H1 (cell line): ENCODE measurements around the gene PHOSPHO1. TPM values are rescaled to one million over a fixed set of nuclear protein-coding genes. Genes with fewer than 3 reads are reported as not detected.
A peak's percentile ranks its signal among the peaks of the same experiment; 100 is the strongest.

ENCODE experiments used
- CTCF ChIA-PET: fragments of 300-600 bp; sonication (Branson Sonifier 250); formaldehyde crosslinking; loops from one replicate; lab custom pipeline; 2021; ENCODE audit not compliant: partially characterized antibody; lab: Charles Lee
- POLR2A ChIA-PET: fragments of 300-600 bp; sonication (Branson Sonifier 250); formaldehyde crosslinking; loops from one replicate; lab custom pipeline; 2021; ENCODE audit warnings: inconsistent platforms; ENCODE audit not compliant: partially characterized antibody; lab: Charles Lee
- DNase-seq, 2 experiments: peaks; one replicate each; pipeline versions ENCODE4 v3.0.0 to v3.0.0-alpha.2; 2010 to 2022; ENCODE audit warnings: low spot score in 2 of 2, low read depth in 1 of 2, mixed read lengths in 1 of 2
- FAIRE-seq: peaks from 2 replicates; lab custom pipeline; 2011; peaks lifted over from hg19 to GRCh38; lab: Jason Lieb, UNC
- H2AFZ ChIP-seq: 2 replicates; pipeline ENCODE4 v1.8.1; 2012; ENCODE audit warnings: low read length, inconsistent platforms
- H2AK5ac ChIP-seq: 2 replicates; pipeline ENCODE4 v1.6.1; 2013; ENCODE audit warnings: low read depth, low read length
- H2BK120ac ChIP-seq: replicated peaks from 2 replicates; pipeline ENCODE3; 2013; ENCODE audit warnings: low read depth, low read length, inconsistent platforms
- H2BK12ac ChIP-seq: 2 replicates; pipeline ENCODE4 v1.6.1; 2013; ENCODE audit warnings: low read depth, low read length
- H2BK15ac ChIP-seq: 2 replicates; pipeline ENCODE4 v1.6.1; 2013; ENCODE audit warnings: low read length
- H2BK20ac ChIP-seq: 2 replicates; pipeline ENCODE4 v1.6.1; 2013; ENCODE audit warnings: low read length
- H2BK5ac ChIP-seq: 2 replicates; pipeline ENCODE4 v1.6.1; 2013; ENCODE audit warnings: low read depth, low read length
- H3K14ac ChIP-seq: 2 replicates; pipeline ENCODE4 v1.6.1; 2013; ENCODE audit warnings: inconsistent platforms; ENCODE audit not compliant: insufficient read length
- H3K18ac ChIP-seq: 2 replicates; pipeline ENCODE4 v1.6.1; 2013; ENCODE audit warnings: low read length; ENCODE audit errors: extremely low read depth
- H3K23ac ChIP-seq: 2 replicates; pipeline ENCODE4 v1.6.1; 2013; ENCODE audit warnings: inconsistent platforms; ENCODE audit not compliant: insufficient read length
- H3K23me2 ChIP-seq: 2 replicates; pipeline ENCODE4 v1.6.1; 2013; ENCODE audit warnings: low read depth, low read length
- H3K27ac ChIP-seq: 2 replicates; pipeline ENCODE4 v1.6.1; 2011; ENCODE audit warnings: low read depth, low read length, inconsistent platforms
- H3K27me3 ChIP-seq, 4 experiments: replicated peaks in 1 of 4; 1 replicate in 1 of 4; 2 replicates in 3 of 4; pipeline versions ENCODE4 v1.6.1 to v1.8.1; 2011 to 2013; ENCODE audit warnings: low read length in 3 of 4, mild to moderate bottlenecking in 3 of 4, inconsistent platforms in 2 of 4, mixed read lengths in 2 of 4, moderate library complexity in 1 of 4; ENCODE audit not compliant: control insufficient read depth in 3 of 4, insufficient read depth in 3 of 4; ENCODE audit errors: extremely low read depth in 1 of 4
- H3K36me3 ChIP-seq, 4 experiments: 2 replicates each; pipeline versions ENCODE4 v1.6.1 to v1.8.1; 2011 to 2013; ENCODE audit warnings: mild to moderate bottlenecking in 4 of 4, low read length in 3 of 4, moderate library complexity in 2 of 4, control low read depth in 1 of 4, inconsistent platforms in 1 of 4; ENCODE audit not compliant: insufficient read depth in 4 of 4, control insufficient read depth in 2 of 4
- H3K4ac ChIP-seq: replicated peaks from 2 replicates; pipeline ENCODE3; 2013; ENCODE audit warnings: low read length, low read depth, mixed read lengths, inconsistent platforms; ENCODE audit not compliant: insufficient read length
- H3K4me1 ChIP-seq, 4 experiments: replicated peaks in 1 of 4; 1 replicate in 1 of 4; 2 replicates in 3 of 4; pipeline versions ENCODE4 v1.6.1 to v1.8.1; 2011 to 2013; ENCODE audit warnings: low read length in 3 of 4, inconsistent platforms in 2 of 4, mixed read lengths in 1 of 4; ENCODE audit not compliant: insufficient read depth in 4 of 4, control insufficient read depth in 3 of 4
- H3K4me2 ChIP-seq, 2 experiments: 2 replicates each; pipeline versions ENCODE4 v1.6.1 to v1.8.1; 2011 to 2013; ENCODE audit warnings: low read depth in 2 of 2, low read length in 2 of 2, control low read depth in 1 of 2, inconsistent platforms in 1 of 2, mild to moderate bottlenecking in 1 of 2; ENCODE audit not compliant: insufficient read depth in 1 of 2
- H3K4me3 ChIP-seq, 4 experiments: fragments of 200-600, 300-600 bp in 1 of 4; sonication (generic), shearing (Covaris generic), sonication (Bioruptor Twin) in 1 of 4; 2 replicates each; pipeline versions ENCODE4 v1.5.1 to v1.8.1; 2011 to 2016; ENCODE audit warnings: low read length in 4 of 4, low read depth in 3 of 4, control low read depth in 2 of 4, inconsistent platforms in 2 of 4, mild to moderate bottlenecking in 2 of 4, mixed read lengths in 1 of 4, moderate library complexity in 1 of 4; ENCODE audit not compliant: insufficient read depth in 2 of 4; ENCODE audit errors: extremely low read depth in 1 of 4
- H3K56ac ChIP-seq: replicated peaks from 2 replicates; pipeline ENCODE3; 2013; ENCODE audit warnings: low read depth, mild to moderate bottlenecking, mixed read lengths, low read length, inconsistent platforms; ENCODE audit not compliant: insufficient read length
- H3K79me1 ChIP-seq: 2 replicates; pipeline ENCODE4 v1.6.1; 2013; ENCODE audit warnings: low read depth, low read length, control low read depth
- H3K79me2 ChIP-seq, 2 experiments: 2 replicates each; pipeline versions ENCODE4 v1.6.1 to v1.8.1; 2012 to 2013; ENCODE audit warnings: low read length in 2 of 2, mild to moderate bottlenecking in 2 of 2, inconsistent platforms in 1 of 2; ENCODE audit not compliant: insufficient read depth in 2 of 2, control insufficient read depth in 1 of 2
- H3K9ac ChIP-seq, 4 experiments: replicated peaks in 1 of 4; 1 replicate in 1 of 4; 2 replicates in 3 of 4; pipeline versions ENCODE4 v1.6.1 to v1.8.1; 2011 to 2013; ENCODE audit warnings: low read depth in 3 of 4, low read length in 3 of 4, control low read depth in 2 of 4, mild to moderate bottlenecking in 2 of 4, moderate library complexity in 2 of 4, inconsistent platforms in 1 of 4; ENCODE audit errors: extremely low read depth in 1 of 4
- H3K9me3 ChIP-seq, 2 experiments: 2 replicates each; pipeline versions ENCODE4 v1.6.1 to v1.8.1; 2012 to 2013; ENCODE audit warnings: mild to moderate bottlenecking in 2 of 2, moderate library complexity in 2 of 2, control low read depth in 1 of 2, inconsistent platforms in 1 of 2, low read depth in 1 of 2, low read length in 1 of 2, mixed read lengths in 1 of 2; ENCODE audit not compliant: insufficient read depth in 2 of 2
- H4K20me1 ChIP-seq, 2 experiments: replicated peaks in 1 of 2; 2 replicates each; pipeline versions ENCODE3 to v1.8.1; 2011 to 2013; ENCODE audit warnings: inconsistent platforms in 2 of 2, low read length in 2 of 2, mild to moderate bottlenecking in 1 of 2; ENCODE audit not compliant: insufficient read depth in 2 of 2, control insufficient read depth in 1 of 2
- H4K5ac ChIP-seq: 2 replicates; pipeline ENCODE4 v1.6.1; 2013; ENCODE audit warnings: low read length, low read depth, mixed read lengths, inconsistent platforms; ENCODE audit not compliant: insufficient read length
- H4K8ac ChIP-seq: 2 replicates; pipeline ENCODE4 v1.8.0; 2013; ENCODE audit warnings: mild to moderate bottlenecking, moderate library complexity, low read length, inconsistent platforms; ENCODE audit not compliant: insufficient read depth; ENCODE audit errors: extremely low read depth
- H4K91ac ChIP-seq: replicated peaks from 2 replicates; pipeline ENCODE3; 2013; ENCODE audit warnings: low read length, mixed read lengths, inconsistent platforms; ENCODE audit not compliant: insufficient read length
- ATF3 ChIP-seq: IDR thresholded peaks from 2 replicates; pipeline ENCODE4 v1.6.1; 2011; ENCODE audit warnings: low read depth, mild to moderate bottlenecking, low read length; ENCODE audit not compliant: insufficient read depth
- CEBPB ChIP-seq: IDR thresholded peaks from 2 replicates; pipeline ENCODE4 v1.6.1; 2012; ENCODE audit warnings: low read depth, low read length
- CHD1 ChIP-seq: IDR thresholded peaks from 2 replicates; pipeline ENCODE4 v1.6.1; 2012; ENCODE audit warnings: low read depth, low read length, improper control_type of control experiment
- EGR1 ChIP-seq: IDR thresholded peaks from 2 replicates; pipeline ENCODE4 v1.6.1; 2011; ENCODE audit warnings: low read depth, low read length, borderline replicate concordance
- JUN ChIP-seq: IDR thresholded peaks from 2 replicates; pipeline ENCODE4 v1.6.1; 2011; ENCODE audit warnings: low read depth, mild to moderate bottlenecking, improper control_type of control experiment, low read length
- whole genome bisulfite sequencing, 2 experiments: shearing (Covaris generic) in 1 of 2; methylation state at CpG; one replicate each; pipeline versions ENCODE4 v1.1.6 to v1.1.7; 2013 to 2015; ENCODE audit warnings: low lambda C conversion rate in 2 of 2, mixed read lengths in 2 of 2, inconsistent platforms in 1 of 2, low coverage in 1 of 2, missing lambda C conversion rate in 1 of 2; ENCODE audit not compliant: insufficient replicate concordance in 2 of 2, insufficient coverage in 1 of 2, insufficient read length in 1 of 2; ENCODE audit errors: extremely low coverage in 1 of 2, missing lambda C conversion rate in 1 of 2; 5-methylcytosine and 5-hydroxymethylcytosine counted together
- polyA plus RNA-seq, 7 experiments: library from polyadenylated mRNA; depleted of rRNA in 3 of 7; stranded (reverse) in 5 of 7; unstranded in 2 of 7; fragments of >200 nt in 5 of 7; fragments of 200-250 nt in 2 of 7; gene quantifications; 1 replicate in 5 of 7; 2 replicates in 1 of 7; 4 replicates in 1 of 7; pipeline versions ENCODE4 v1.2.1 to v1.2.3, GENCODE V29; 2011 to 2013; ENCODE audit warnings: missing spikeins in 2 of 7, mixed read lengths in 2 of 7
- total RNA-seq: library from RNA; stranded (reverse); fragmentation: NEBNext Ultra II Directional; extraction: Animal tissue kit (Norgen Biotek cat#: 25700); gene quantifications from 2 replicates; pipeline ENCODE4 v1.2.1, GENCODE V29; 2021

The PHOSPHO1 gene
- total and polyA plus RNA-seq, 2 of the 8 experiments (the other 6 are each of a cell fraction or from before 2014, with no cell fraction given): 0.34 to 0.45 TPM

GRCh38 chr17:49183341-49183740 is 47.2 kb downstream of the PHOSPHO1 start:
- 73% methylated on average over 4 of the region's 5 CpGs; no CpG with 5 or more reads in 1 of the 2 experiments for WGBS, 2 experiments
- H3K14ac ChIP-seq: no peak overlapping the region
- no peak overlapping the region for H2BK20ac ChIP-seq
- no peaks in the 10 kb centered on the region for H4K20me1 ChIP-seq
- H4K8ac ChIP-seq: no peak overlapping the region
- H4K91ac ChIP-seq: no peak overlapping the region
- no peak overlapping the region for H2BK120ac ChIP-seq
- no peak overlapping the region for H2BK15ac ChIP-seq
- no peak overlapping the region for H4K5ac ChIP-seq
- no peak overlapping the region for H3K4ac ChIP-seq
- H3K27me3 ChIP-seq: no peaks in the 10 kb centered on the region
- no peaks in the 10 kb centered on the region for H3K23me2 ChIP-seq
- DNase-seq: no peak
- TF ChIP-seq CHD1: no peak
- TF ChIP-seq CEBPB: no peak
- TF ChIP-seq ATF3: no peak
- TF ChIP-seq EGR1: no peak
- no peak for TF ChIP-seq JUN
- H3K9ac ChIP-seq: no peak overlapping the region
- no peaks in the 10 kb centered on the region for H3K4me1 ChIP-seq
- no peaks in the 10 kb centered on the region for H3K36me3 ChIP-seq
- peak overlapping the region; percentile 24; the same call in 1 of the 2 replicates for H2AK5ac ChIP-seq
- peaks cover 0 to 7% of the 10 kb centered on the region in 2 experiments; a peak in 2 of 4 replicates for H3K9me3 ChIP-seq
- no peak overlapping the region for H3K27ac ChIP-seq
- H3K79me2 ChIP-seq: no peaks in the 10 kb centered on the region
- no peak overlapping the region for H2BK12ac ChIP-seq
- no peak overlapping the region for H3K4me3 ChIP-seq
- H3K18ac ChIP-seq: no peak overlapping the region
- CTCF ChIA-PET: interaction anchor here (1.0 to 4.6 kb wide), 5 partner anchors 9 to 41 kb away, joined by 3 to 35 read pairs (median 5); no protein-coding TSS in a partner anchor
- H3K56ac ChIP-seq: no peak overlapping the region
- no peak for FAIRE-seq
- POLR2A ChIA-PET: interaction anchor here (0.8 to 2.9 kb wide), 3 partner anchors 9 to 268 kb away, joined by 3 to 8 read pairs (median 3); no protein-coding TSS in a partner anchor
- no peak overlapping the region for H2AFZ ChIP-seq
- H3K23ac ChIP-seq: no peak overlapping the region
- no peak overlapping the region for H3K4me2 ChIP-seq
- H3K79me1 ChIP-seq: no peaks in the 10 kb centered on the region
- no peak overlapping the region for H2BK5ac ChIP-seq
